Measurements from ENCODE around the gene ANGPTL4. TPM values are rescaled to one million over a fixed set of nuclear protein-coding genes. Genes with fewer than 3 reads are reported as not detected.

The ANGPTL4 gene
- total and polyA plus RNA-seq, 2 of the 13 experiments (the other 11 are each of a cell fraction or from before 2014, with no cell fraction given): 0.80 to 21.7 TPM

DNA sequence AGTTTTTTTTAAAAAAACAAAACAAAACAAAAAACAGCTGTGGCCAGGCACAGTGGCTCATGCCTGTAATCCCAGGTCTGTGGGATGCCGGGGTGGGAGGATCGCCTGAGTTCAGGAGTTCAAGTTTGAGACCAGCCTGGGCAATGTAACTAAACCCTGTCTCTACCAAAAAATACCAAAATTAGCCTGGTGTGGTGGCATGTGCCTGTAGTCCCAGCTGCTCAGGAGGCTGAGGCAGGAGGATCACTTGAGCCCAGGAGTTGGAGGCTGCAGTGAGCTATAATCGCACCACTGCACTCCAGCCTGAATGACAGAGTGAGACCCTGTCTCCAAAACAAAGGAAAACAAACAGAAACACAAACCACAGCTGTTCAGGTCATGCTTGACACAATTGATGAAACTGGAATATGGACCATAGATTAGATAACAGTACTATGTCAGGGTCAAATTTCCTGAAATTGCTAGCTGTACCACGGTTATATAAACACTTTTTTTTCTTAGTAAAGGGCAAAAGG is 6.9 kb upstream of the ANGPTL4 start (continued):
- TF ChIP-seq NAIF1 (CRISPR knock-in tag; IDR thresholded peaks at IDR 0.05; ENCODE audit: borderline replicate concordance) (peak; percentile 45; the same call in 1 of the 2 replicates), ZNF629 (CRISPR knock-in tag; conservative IDR thresholded peaks at IDR 0.05) (peak; percentile 46; the same call in 1 of the 2 replicates), REXO4 (CRISPR knock-in tag; IDR thresholded peaks at IDR 0.05; ENCODE audit: borderline replicate concordance) (no peak), PCBP1 (IDR thresholded peaks at IDR 0.05; ENCODE audit: borderline replicate concordance, low read depth, low read length) (no peak), FIP1L1 (IDR thresholded peaks at IDR 0.05; ENCODE audit: borderline replicate concordance, insufficient read depth, low read depth, low read length) (no peak), ZNF709 (CRISPR knock-in tag; IDR thresholded peaks at IDR 0.05) (peak; percentile 40; the same call in 1 of the 2 replicates), ZNF251 (CRISPR knock-in tag; IDR thresholded peaks at IDR 0.05) (no peak), ZNF772 (CRISPR knock-in tag; IDR thresholded peaks at IDR 0.05) (peak; percentile 84), ZNF501 (CRISPR knock-in tag; IDR thresholded peaks at IDR 0.05) (no peak; the same call in 1 of the 2 replicates), ZNF83 (CRISPR knock-in tag; IDR thresholded peaks at IDR 0.05; ENCODE audit: borderline replicate concordance) (peak; percentile 35; the same call in 1 of the 2 replicates), ZFP1 (CRISPR knock-in tag; IDR thresholded peaks at IDR 0.05) (peak; percentile 84; the same call in 1 of the 2 replicates), ZBTB3 (CRISPR knock-in tag; IDR thresholded peaks at IDR 0.05; ENCODE audit: borderline replicate concordance, low read depth) (peak; percentile 99), XBP1 (CRISPR knock-in tag; IDR thresholded peaks at IDR 0.05) (no peak), ZBTB7B (CRISPR knock-in tag; IDR thresholded peaks at IDR 0.05) (peak; percentile 81; the same call in 1 of the 2 replicates), CAMTA2 (CRISPR knock-in tag; IDR thresholded peaks at IDR 0.05; ENCODE audit: borderline replicate concordance) (no peak), MAFF (IDR thresholded peaks at IDR 0.05; ENCODE audit: low read depth, low read length) (no peak), MED13 (CRISPR knock-in tag; IDR thresholded peaks at IDR 0.05) (0 out of 2 replicates have a peak, but pooled peaks have one; percentile 30)
- TF ChIP-seq, protein P1, sequence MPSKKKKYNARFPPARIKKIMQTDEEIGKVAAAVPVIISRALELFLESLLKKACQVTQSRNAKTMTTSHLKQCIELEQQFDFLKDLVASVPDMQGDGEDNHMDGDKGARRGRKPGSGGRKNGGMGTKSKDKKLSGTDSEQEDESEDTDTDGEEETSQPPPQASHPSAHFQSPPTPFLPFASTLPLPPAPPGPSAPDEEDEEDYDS (CRISPR knock-in tag; IDR thresholded peaks at IDR 0.05): 0 out of 2 replicates have a peak, but pooled peaks have one; percentile 36
- TF ChIP-seq, protein P2, sequence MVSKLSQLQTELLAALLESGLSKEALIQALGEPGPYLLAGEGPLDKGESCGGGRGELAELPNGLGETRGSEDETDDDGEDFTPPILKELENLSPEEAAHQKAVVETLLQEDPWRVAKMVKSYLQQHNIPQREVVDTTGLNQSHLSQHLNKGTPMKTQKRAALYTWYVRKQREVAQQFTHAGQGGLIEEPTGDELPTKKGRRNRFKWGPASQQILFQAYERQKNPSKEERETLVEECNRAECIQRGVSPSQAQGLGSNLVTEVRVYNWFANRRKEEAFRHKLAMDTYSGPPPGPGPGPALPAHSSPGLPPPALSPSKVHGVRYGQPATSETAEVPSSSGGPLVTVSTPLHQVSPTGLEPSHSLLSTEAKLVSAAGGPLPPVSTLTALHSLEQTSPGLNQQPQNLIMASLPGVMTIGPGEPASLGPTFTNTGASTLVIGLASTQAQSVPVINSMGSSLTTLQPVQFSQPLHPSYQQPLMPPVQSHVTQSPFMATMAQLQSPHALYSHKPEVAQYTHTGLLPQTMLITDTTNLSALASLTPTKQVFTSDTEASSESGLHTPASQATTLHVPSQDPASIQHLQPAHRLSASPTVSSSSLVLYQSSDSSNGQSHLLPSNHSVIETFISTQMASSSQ (IDR thresholded peaks at IDR 0.05; ENCODE audit: low read depth): peak; percentile 46; the same call in 1 of the 2 replicates
- TF ChIP-seq, protein P2 (CRISPR knock-in tag; IDR thresholded peaks at IDR 0.05; ENCODE audit: borderline replicate concordance): peak; percentile 65; the same call in 1 of the 2 replicates
- TF ChIP-seq, protein P3, sequence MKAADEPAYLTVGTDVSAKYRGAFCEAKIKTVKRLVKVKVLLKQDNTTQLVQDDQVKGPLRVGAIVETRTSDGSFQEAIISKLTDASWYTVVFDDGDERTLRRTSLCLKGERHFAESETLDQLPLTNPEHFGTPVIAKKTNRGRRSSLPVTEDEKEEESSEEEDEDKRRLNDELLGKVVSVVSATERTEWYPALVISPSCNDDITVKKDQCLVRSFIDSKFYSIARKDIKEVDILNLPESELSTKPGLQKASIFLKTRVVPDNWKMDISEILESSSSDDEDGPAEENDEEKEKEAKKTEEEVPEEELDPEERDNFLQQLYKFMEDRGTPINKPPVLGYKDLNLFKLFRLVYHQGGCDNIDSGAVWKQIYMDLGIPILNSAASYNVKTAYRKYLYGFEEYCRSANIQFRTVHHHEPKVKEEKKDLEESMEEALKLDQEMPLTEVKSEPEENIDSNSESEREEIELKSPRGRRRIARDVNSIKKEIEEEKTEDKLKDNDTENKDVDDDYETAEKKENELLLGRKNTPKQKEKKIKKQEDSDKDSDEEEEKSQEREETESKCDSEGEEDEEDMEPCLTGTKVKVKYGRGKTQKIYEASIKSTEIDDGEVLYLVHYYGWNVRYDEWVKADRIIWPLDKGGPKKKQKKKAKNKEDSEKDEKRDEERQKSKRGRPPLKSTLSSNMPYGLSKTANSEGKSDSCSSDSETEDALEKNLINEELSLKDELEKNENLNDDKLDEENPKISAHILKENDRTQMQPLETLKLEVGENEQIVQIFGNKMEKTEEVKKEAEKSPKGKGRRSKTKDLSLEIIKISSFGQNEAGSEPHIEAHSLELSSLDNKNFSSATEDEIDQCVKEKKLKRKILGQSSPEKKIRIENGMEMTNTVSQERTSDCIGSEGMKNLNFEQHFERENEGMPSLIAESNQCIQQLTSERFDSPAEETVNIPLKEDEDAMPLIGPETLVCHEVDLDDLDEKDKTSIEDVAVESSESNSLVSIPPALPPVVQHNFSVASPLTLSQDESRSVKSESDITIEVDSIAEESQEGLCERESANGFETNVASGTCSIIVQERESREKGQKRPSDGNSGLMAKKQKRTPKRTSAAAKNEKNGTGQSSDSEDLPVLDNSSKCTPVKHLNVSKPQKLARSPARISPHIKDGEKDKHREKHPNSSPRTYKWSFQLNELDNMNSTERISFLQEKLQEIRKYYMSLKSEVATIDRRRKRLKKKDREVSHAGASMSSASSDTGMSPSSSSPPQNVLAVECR (CRISPR knock-in tag; IDR thresholded peaks at IDR 0.05; ENCODE audit: borderline replicate concordance): peak; percentile 66; the same call in 1 of the 2 replicates
